LHCN-M2 (cell line): ENCODE measurements around the gene BICRAL. TPM values are rescaled to one million over a fixed set of nuclear protein-coding genes. Genes with fewer than 3 reads are reported as not detected.
"Not testable (repeated sequence)": the region's sequence is repeated elsewhere in the genome, so short reads cannot be mapped to it uniquely, and the experiment has no call there.

Experiments used
- DNase-seq: peaks from one replicate; pipeline ENCODE4 v3.0.0-alpha.2; 2012; ENCODE audit warnings: low read depth
- total RNA-seq: library from RNA; depleted of rRNA; stranded (reverse); fragments of >200 nt; gene quantifications from 2 replicates; pipeline ENCODE4 v1.2.3, GENCODE V29; 2014

BICRAL gene
- total RNA-seq, 1 experiment from 2014 or later: 6.1 TPM

DNA sequence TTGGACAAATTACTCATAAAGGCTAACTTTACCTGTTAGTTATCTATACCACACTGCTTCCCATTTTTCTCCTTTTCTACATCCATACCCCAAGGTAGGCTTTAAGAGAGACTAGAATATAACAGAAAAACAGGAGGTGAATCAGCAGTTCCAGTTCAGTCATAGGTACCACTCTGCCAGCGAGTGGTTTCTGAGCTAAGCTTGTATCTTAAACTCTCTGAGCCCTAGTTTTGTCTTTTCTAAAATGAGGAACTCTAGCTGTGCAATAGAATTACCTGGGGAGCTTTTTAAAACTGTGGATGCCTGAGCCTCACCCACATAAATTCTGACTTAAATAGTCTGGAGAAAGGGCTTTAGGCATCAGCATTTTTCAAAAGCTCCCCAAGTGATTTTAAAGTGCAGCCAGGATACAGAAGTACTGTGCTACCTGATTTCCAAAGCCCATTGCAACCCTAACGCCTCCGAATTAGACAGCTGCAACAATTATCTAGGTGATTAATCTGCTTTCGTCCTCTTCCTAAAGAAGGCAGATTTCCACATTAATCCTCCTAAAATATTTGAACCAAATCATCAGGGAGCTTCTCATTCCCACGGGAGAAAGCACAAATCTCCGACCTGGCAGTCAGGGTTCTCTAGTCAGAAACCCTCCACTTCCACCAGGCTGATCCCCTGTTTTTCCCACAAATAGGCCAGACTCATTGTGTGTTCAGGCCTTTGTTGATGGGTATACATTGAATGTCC, 60.2 kb downstream of the BICRAL start:
- no peak for DNase-seq

DNA sequence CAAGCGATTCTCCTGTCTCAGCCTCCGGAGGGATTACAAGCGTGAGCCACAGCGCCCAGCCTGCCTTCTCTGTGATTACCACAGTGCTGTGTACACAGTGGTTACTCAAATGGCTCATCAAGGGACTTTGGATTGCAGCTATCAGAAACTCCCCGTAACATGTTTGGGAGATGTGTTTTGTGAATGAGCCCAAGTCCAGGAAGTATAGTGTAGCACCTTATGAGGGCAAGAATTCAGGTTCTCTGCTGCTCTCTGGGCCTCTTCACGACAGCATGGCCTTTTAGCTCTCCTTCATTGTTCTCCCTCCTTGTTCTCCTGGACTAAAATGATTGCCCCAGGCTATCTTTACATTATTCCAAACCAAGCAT, 63.5 kb downstream of the BICRAL start:
- no peak for DNase-seq

DNA sequence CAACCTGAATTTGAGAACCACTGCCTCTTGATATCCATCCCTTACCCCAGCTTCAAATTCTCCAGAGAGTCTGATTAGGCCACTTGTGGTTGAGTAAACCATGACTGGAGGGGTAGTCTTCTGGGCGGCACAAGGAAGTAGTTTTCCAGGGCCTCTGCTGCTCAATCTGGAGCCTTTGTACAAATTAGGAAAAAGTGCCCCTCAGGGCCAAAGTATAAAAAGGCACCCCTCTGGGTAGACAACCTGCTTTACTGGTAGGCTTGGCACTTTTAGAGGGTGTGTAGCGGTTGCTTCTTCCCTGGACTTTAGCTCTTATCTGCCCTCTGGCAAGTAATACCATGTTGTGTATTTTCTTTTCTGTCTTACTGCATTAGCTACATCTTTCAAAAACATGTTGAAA, 64.7 kb downstream of the BICRAL start:
- no peak for DNase-seq

DNA sequence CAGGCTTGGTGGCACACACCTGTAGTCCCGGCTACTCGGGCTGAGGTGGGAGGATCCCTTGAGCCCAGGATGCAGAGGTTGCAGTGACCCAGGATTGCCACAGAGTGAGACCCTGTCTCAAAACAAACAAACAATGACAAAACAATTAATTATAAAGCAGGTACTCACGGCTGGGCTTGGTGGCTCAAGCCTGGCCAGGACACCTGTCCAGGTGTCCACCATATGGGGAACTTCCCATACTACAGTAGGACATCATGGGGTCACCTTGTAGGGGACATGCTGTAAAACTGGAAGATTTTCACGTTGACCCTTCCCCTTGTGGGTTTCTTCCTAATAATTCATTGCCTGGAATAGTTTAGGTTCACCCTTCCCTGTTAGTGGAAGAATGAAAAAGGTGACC, 66.8 kb downstream of the BICRAL start:
- DNase-seq: no peak

DNA sequence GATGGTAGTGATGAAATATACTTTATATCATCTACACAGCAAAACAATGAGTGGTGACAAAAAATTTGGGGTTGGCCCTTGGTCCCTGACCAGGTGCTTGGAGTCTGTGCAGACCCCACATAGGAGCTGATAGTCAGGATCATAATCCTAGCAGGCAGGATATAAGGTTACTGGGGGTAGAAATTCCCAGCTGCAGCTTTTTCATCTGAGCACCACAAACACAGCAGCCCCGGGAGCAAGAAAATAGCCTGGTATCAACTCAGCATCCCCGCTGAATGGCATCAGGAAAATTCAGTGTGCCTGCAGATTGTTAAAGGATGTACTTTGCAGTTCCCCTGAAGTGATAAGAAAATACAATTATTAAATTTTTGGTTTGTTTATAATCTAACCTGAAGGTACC, 69.7 kb downstream of the BICRAL start:
- DNase-seq: no peak

DNA sequence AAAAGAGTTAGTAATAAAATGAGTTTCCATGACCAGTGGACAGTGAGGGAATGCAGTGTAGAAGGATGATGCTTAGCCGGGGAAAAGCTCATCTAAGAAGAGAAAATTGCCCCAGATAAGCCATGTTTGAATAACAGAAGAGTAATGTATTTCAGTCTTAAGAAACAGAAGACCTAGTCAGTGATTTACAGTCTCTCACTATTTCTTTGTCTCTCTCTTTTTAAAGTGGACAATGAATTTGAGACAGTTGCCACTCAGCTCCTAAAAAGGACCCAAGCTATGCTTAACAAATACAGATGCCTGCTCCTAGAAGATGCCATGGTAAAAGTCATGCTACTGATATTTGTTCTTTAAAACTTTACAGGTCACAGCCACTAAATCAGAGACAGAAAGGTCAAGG, 78.2 kb downstream of the BICRAL start:
- no peak for DNase-seq

GRCh38 chr6:42860481-42860880, 78.6 kb downstream of the BICRAL start:
- DNase-seq: no peak

DNA sequence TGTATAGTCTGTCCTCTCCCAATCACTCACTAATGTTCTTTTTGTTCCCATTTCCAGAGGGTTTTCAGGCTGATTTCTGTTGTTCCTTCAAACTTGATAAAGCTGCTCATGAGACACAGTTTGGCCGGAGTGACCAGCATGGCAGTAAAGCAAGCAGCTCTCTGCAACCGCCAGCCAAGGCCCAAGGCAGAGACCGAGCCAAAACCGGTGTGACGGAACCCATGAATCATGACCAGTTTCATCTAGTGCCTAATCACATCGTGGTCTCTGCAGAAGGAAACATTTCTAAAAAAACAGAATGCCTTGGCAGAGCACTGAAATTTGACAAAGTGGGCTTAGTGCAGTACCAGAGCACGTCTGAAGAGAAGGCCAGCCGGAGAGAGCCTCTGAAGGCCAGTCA, 82.8 kb downstream of the BICRAL start:
- no peak for DNase-seq

GRCh38 chr6:42870145-42870936, 88.5 kb downstream of the BICRAL start:
- DNase-seq: no peak

GRCh38 chr6:42871711-42872110, 89.9 kb downstream of the BICRAL start:
- no peak for DNase-seq

DNA sequence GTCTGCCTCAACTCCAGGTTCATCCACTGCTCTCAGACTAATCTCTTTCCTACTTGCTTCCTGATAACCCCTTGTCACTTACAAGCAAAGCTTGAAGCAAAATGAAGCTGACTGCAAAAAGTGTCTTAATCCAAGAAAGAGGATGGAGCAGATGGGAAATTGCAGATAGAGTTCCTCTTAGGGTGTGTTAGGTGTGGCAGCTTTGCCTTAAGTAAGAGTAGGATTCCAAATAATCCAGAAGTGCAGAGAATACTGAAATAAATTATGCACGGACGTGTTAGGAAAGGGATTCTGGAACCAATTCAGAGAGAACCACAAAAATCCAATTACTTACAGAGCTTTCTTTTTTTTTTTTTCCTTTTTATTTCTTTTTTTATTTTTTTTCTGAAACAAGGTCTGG, 91.5 kb downstream of the BICRAL start:
- no peak for DNase-seq

DNA sequence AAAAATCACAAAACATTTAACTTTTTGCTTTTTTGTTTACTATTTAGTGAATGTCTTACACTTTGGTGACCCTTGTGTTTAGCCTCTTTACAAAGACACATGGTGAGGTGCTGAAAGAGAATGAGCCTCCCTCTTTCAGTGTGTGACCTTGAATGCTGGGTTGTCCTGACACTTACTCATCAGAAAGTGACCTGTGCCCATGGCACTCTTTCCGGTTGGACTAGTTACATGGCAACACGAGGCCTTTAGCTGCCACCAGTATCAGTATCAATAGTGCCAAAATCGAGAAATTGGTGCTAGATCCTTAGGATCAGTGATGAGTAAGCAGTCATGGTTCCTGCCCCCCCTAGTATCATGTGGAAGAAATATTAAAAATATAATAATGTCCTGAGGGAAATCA, 95.8 kb downstream of the BICRAL start:
- DNase-seq: no peak

DNA sequence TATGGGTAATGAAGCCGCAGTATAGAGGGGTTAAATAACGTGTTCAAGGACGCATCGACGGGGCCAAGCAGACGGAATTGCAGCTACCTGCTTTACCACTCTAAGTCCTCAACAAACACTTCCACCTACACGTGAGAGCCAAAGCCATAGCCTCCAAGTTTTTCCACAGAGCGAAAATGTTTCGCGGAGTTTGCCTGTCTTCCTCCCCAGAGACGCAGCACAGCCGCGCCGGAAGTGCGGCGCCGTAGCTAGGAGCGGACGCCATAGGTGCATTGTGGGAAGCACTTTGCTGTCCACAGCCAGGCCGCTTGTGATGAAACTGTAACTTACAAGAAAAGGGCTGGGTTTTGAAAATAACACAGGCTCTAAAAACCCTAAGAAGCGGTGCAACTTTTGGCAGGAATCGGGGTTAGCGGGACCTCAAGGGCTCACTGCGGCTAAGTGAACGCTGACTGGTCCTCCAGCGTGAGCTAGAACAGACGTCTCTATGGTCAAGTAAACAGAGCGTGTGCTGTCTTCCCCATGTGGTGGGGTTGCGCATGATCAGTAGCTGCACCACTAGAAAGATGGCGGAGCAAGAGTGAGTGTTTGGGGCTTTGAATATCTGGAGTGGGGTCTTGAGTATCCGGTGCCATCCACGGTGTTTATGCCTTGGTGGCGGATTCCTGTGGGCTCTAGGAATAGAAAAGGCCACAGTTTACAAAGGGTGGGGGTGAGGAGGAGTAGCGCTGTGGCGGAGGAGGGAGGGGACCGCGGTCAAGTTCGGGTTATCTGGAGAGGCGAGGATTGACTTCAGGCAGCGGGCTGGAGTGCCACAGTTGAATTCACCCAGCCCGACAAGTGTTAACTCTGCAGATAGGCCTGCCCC, 97.8 kb downstream of the BICRAL start, which contains the start of gene RPL7L1:
RPL7L1 (plus strand) TSS at position 245 of the 868 bp plus-strand sequence; CDS start at position 540, 295 bp downstream.
- peak; percentile 91 for DNase-seq

- not testable (repeated sequence) for DNase-seq
These were observed 98.5 kb downstream of the BICRAL start for GRCh38 chr6:42880240-42880817.

DNA sequence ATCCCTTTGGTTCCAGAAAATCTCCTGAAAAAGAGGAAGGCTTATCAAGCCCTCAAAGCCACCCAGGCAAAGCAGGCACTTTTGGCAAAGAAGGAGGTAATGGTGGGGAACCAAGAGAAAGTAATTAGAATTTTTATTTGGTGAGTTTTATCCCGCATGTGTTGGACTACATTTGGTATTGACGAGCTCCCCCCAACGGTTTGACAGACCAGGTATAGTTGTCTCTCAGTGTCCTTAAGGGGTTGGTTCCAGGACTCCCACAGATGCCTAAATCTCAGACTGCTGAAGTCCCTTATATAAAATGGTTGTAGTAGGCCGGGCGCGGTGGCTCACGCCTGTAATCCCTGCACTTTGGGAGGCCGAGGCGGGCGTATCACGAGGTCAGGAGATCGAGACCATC, 99.0 kb downstream of the BICRAL start:
- DNase-seq: not testable (repeated sequence)

- no peak for DNase-seq
These were observed 103.8 kb downstream of the BICRAL start for GRCh38 chr6:42885702-42886101.

DNA sequence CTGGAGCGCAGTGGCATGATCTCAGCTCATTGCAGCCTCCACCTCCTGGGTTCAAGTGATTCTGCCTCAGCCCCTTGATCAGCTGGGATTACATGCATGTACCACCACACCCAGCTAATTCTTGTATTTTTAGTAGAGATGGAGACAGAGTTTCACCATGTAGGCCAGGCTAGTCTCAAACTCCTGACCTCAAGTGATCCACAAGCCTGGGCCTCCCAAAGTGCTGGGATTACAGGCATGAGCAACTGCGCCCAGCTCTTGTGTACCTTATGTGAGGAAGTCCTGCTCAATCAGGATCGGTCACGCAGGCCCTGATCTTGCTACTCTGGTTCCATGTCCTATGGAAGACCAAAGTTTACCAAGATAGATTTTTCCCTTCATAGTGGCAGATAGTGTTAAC, 106.3 kb downstream of the BICRAL start:
- not testable (repeated sequence) for DNase-seq

GRCh38 chr6:42889815-42890214, 108.0 kb downstream of the BICRAL start:
- no peak for DNase-seq

GRCh38 chr6:42890311-42891198, 108.7 kb downstream of the BICRAL start:
- peak; percentile 97 for DNase-seq

- DNase-seq: no peak
These were observed 109.4 kb downstream of the BICRAL start for GRCh38 chr6:42891199-42891722.
